ENCODE measurements around the gene TMEM121.
A peak's percentile ranks its signal among the peaks of the same experiment; 100 is the strongest.

TMEM121 gene

DNA sequence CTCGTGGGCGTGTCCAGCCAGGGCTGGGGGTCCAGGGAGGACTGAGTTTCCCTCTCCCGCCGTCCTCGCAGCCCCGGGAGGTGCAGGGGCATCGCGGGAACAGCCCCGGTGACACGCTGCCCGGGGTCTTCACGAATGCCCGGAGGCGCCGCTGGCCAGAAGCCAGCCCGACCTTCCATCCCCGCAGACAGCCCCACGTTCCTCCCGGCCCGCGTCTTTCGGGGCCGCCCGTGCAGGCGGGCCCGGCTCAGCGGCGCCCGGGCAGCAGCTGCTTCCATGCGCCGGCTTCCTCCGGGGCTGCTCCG is 36.2 kb upstream of the TMEM121 start:
- peak overlapping the region; percentile 86 for H3K9ac ChIP-seq (ENCODE audit: low read length)
- peaks cover 9% of the 10 kb centered on the region for H3K27me3 ChIP-seq (ENCODE audit: low read depth, low read length)
- H3K4me1 ChIP-seq (ENCODE audit: low read length) = peaks cover 33% of the 10 kb centered on the region
- TF ChIP-seq, protein P1, sequence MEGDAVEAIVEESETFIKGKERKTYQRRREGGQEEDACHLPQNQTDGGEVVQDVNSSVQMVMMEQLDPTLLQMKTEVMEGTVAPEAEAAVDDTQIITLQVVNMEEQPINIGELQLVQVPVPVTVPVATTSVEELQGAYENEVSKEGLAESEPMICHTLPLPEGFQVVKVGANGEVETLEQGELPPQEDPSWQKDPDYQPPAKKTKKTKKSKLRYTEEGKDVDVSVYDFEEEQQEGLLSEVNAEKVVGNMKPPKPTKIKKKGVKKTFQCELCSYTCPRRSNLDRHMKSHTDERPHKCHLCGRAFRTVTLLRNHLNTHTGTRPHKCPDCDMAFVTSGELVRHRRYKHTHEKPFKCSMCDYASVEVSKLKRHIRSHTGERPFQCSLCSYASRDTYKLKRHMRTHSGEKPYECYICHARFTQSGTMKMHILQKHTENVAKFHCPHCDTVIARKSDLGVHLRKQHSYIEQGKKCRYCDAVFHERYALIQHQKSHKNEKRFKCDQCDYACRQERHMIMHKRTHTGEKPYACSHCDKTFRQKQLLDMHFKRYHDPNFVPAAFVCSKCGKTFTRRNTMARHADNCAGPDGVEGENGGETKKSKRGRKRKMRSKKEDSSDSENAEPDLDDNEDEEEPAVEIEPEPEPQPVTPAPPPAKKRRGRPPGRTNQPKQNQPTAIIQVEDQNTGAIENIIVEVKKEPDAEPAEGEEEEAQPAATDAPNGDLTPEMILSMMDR (IDR thresholded peaks at IDR 0.05; ENCODE audit: low read depth, low read length) = no peak
- TF ChIP-seq EZH2phosphoT487 (IDR thresholded peaks at IDR 0.05; ENCODE audit: low read depth) = no peak
- H3K36me3 ChIP-seq (replicated peaks; ENCODE audit: low read depth, low read length) = peaks cover 4% of the 10 kb centered on the region
- peak overlapping the region; percentile 92 for H3K4me3 ChIP-seq (ENCODE audit: low read length)
- H3K79me2 ChIP-seq (ENCODE audit: low read length) = peaks cover 21% of the 10 kb centered on the region
- peak overlapping the region; percentile 63 for H3K27ac ChIP-seq (ENCODE audit: low read length)
- H2AFZ ChIP-seq (ENCODE audit: low read depth, low read length) = no peak overlapping the region
- H3K4me2 ChIP-seq (ENCODE audit: low read length) = peak overlapping the region; percentile 93
- peaks cover 11% of the 10 kb centered on the region for H4K20me1 ChIP-seq (ENCODE audit: insufficient read depth, low read length)
- H3K9me3 ChIP-seq (ENCODE audit: insufficient read depth, low read length) = no peaks in the 10 kb centered on the region

DNA sequence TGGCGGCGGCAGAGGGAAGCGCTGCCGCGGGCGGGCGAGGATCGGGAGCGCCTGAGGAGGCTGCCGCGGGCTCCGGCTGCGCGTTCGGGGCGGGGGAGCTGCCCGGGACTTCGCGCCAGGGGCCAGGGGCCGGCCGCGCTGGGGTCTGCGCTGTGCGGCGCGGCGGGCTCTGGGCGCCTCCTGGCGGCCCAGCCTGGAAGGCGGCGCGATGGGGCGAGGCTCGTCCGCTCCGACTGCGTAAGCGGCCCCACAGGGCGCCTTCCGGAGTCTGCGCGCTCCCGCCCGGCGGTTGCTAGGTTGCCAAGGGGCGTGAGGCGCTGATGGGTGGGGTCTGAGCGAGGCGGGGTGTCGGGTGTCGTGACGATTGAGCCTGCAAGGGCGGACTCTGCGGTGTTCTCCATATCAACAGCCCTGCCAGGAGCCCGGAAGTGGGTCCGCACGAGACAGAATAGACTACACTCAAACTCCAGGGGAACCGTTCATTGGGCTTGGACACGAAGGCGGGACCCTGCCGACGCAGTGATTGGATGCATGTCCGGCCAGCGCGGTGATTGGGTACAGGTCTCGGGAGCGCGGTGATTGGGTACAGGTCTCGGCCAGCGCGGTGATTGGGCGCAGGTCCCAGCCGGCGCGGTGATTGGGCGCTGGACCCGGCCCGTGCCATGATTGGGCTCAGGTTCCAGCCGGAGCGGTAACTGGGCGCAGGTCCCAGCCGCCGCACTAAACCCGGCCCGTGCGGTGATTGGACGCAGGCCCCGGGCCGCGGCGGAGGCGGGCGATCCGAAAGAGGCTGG is 35.6 kb upstream of the TMEM121 start, which contains the start of gene TEDC1:
TSS of gene TEDC1 (plus strand) at position 675 of the 794 bp plus-strand sequence. CDS start 130 bp downstream, outside the sequence.
- Histone ChIP-seq H3K9me3 (ENCODE audit: insufficient read depth, low read length) (no peaks in the 10 kb centered on the region), H3K27ac (ENCODE audit: low read length) (peak within 1 kb of the TSS; percentile 76), H3K4me3 (ENCODE audit: low read length) (peak within 1 kb of the TSS; percentile 92), H2AFZ (ENCODE audit: low read depth, low read length) (peak within 1 kb of the TSS; percentile 30; the same call in 1 of the 2 replicates), H3K27me3 (ENCODE audit: low read depth, low read length) (peaks cover 9% of the 10 kb centered on the region), H3K36me3 (replicated peaks; ENCODE audit: low read depth, low read length) (peaks cover 6% of the 10 kb centered on the region), H3K4me1 (ENCODE audit: low read length) (peaks cover 31% of the 10 kb centered on the region), H4K20me1 (ENCODE audit: insufficient read depth, low read length) (peaks cover 11% of the 10 kb centered on the region), H3K9ac (ENCODE audit: low read length) (peak within 1 kb of the TSS; percentile 90), H3K4me2 (ENCODE audit: low read length) (peak within 1 kb of the TSS; percentile 93), H3K79me2 (ENCODE audit: low read length) (peaks cover 21% of the 10 kb centered on the region)
- TF ChIP-seq EZH2phosphoT487 (IDR thresholded peaks at IDR 0.05; ENCODE audit: low read depth) = no peak
- TF ChIP-seq, protein P1 (IDR thresholded peaks at IDR 0.05; ENCODE audit: low read depth, low read length) = peak; percentile 50

DNA sequence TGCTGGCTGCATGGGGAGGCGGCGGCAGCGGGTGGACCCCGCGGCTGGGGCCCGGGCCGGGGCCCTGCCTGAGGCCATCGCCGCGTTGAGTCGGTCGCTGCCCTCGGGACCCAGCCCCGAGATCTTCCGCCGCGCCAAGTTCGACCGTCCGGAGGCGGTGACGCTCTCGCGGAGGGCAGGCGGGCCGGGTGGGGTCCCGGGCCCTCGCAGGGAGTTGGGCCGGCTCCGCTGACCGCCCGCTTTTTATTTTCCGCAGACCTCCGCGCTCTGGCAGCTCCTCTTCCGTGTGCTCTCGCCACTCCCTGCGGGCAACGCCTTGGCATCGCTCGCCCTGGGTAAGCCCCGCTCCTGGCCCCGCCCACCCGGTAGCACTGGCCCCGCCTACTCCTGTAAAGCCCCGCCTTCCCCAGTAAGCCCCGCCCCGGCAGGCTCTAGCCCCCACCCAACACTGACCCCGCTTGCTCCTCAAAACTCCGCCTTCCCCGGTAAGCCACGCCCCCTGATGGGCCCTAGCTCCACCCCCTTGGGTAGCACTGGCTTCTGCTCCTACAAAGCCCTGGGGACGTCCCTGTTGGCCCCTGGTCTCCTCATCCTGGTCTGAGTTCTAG is 34.9 kb upstream of the TMEM121 start:
- TF ChIP-seq, protein P1 (IDR thresholded peaks at IDR 0.05; ENCODE audit: low read depth, low read length) = no peak
- TF ChIP-seq EZH2phosphoT487 (IDR thresholded peaks at IDR 0.05; ENCODE audit: low read depth) = no peak
- Histone ChIP-seq H3K4me1 (ENCODE audit: low read length) (peaks cover 24% of the 10 kb centered on the region), H2AFZ (ENCODE audit: low read depth, low read length) (peak overlapping the region; percentile 30; the same call in 1 of the 2 replicates), H3K27ac (ENCODE audit: low read length) (peak overlapping the region; percentile 76), H3K4me2 (ENCODE audit: low read length) (peak overlapping the region; percentile 89), H3K27me3 (ENCODE audit: low read depth, low read length) (peaks cover 2% of the 10 kb centered on the region), H4K20me1 (ENCODE audit: insufficient read depth, low read length) (peaks cover 11% of the 10 kb centered on the region), H3K9me3 (ENCODE audit: insufficient read depth, low read length) (no peaks in the 10 kb centered on the region), H3K4me3 (ENCODE audit: low read length) (peak overlapping the region; percentile 89), H3K9ac (ENCODE audit: low read length) (peak overlapping the region; percentile 90), H3K79me2 (ENCODE audit: low read length) (peaks cover 21% of the 10 kb centered on the region), H3K36me3 (replicated peaks; ENCODE audit: low read depth, low read length) (peaks cover 6% of the 10 kb centered on the region)

Measured in OCI-LY3 (cell line).